GM23338 (cell line): ENCODE results near the gene BBLN. TPM values are rescaled to one million over a fixed set of nuclear protein-coding genes. Genes with fewer than 3 reads are reported as not detected.

Experiments used
- ATAC-seq: fragments of 200-7000 bp; cut with Tn5 transposase; 3 replicates; pipeline ENCODE4 v1.9.1; 2020
- DNase-seq: peaks from one replicate; pipeline ENCODE4 v3.0.0-alpha.2; 2015; ENCODE audit warnings: low spot score
- H2AFZ ChIP-seq: fragments of 200-600 bp; sonication (generic); 2 replicates; pipeline ENCODE4 v1.8.0; 2016; ENCODE audit warnings: antibody characterized with exemption, mild to moderate bottlenecking, moderate library complexity
- H3F3A ChIP-seq: fragments of 200-600 bp; sonication (generic); replicated peaks from 2 replicates; pipeline ENCODE4 v1.8.0; 2017; ENCODE audit warnings: antibody characterized with exemption, mixed run types, low read depth
- H3K27ac ChIP-seq: fragments of 200-600 bp; sonication (generic); 2 replicates; pipeline ENCODE4 v1.6.1; 2016; ENCODE audit warnings: low read depth
- H3K27me3 ChIP-seq: fragments of 200-600 bp; sonication (generic); 2 replicates; pipeline ENCODE4 v1.8.0; 2016; ENCODE audit warnings: mild to moderate bottlenecking, mixed run types, moderate library complexity; ENCODE audit not compliant: insufficient read depth
- H3K36me3 ChIP-seq: fragments of 200-600 bp; sonication (generic); 2 replicates; pipeline ENCODE4 v1.8.0; 2016; ENCODE audit warnings: mild to moderate bottlenecking; ENCODE audit not compliant: insufficient read depth
- H3K4me1 ChIP-seq: fragments of 200-600 bp; sonication (generic); 2 replicates; pipeline ENCODE4 v1.8.0; 2016; ENCODE audit warnings: mild to moderate bottlenecking, moderate library complexity; ENCODE audit not compliant: insufficient read depth
- H3K4me2 ChIP-seq: fragments of 200-600 bp; sonication (generic); 2 replicates; pipeline ENCODE4 v1.7.1; 2017; ENCODE audit warnings: mixed run types
- H3K4me3 ChIP-seq: fragments of 200-600 bp; sonication (generic); 2 replicates; pipeline ENCODE4 v1.6.1; 2016; ENCODE audit warnings: mixed run types
- H3K79me2 ChIP-seq: fragments of 200-600 bp; sonication (generic); replicated peaks from 2 replicates; pipeline ENCODE4 v1.8.0; 2017; ENCODE audit warnings: mild to moderate bottlenecking; ENCODE audit not compliant: insufficient read depth
- H3K9me2 ChIP-seq: fragments of 200-600 bp; sonication (generic); 2 replicates; pipeline ENCODE4 v1.8.0; 2017; ENCODE audit not compliant: insufficient read depth
- H4K20me1 ChIP-seq: fragments of 200-600 bp; sonication (generic); replicated peaks from 2 replicates; pipeline ENCODE4 v1.8.0; 2017; ENCODE audit warnings: mild to moderate bottlenecking; ENCODE audit not compliant: insufficient read depth
- H3K27ac Mint-ChIP-seq: 2 replicates; pipeline ENCODE4 v1.8.0; 2020; ENCODE audit warnings: inconsistent platforms, mild to moderate bottlenecking, moderate library complexity, mixed read lengths
- H3K27me3 Mint-ChIP-seq: 3 replicates; pipeline ENCODE4 v1.8.0; 2022; ENCODE audit warnings: low read depth, mild to moderate bottlenecking, moderate library complexity, mixed read lengths, inconsistent platforms; ENCODE audit not compliant: insufficient read depth, poor library complexity
- H3K36me3 Mint-ChIP-seq: 3 replicates; pipeline ENCODE4 v1.8.0; 2021; ENCODE audit warnings: low read depth, mild to moderate bottlenecking, inconsistent platforms, moderate library complexity, mixed read lengths
- H3K4me1 Mint-ChIP-seq: 3 replicates; pipeline ENCODE4 v1.8.0; 2020; ENCODE audit warnings: mild to moderate bottlenecking, inconsistent platforms, mixed read lengths
- H3K4me3 Mint-ChIP-seq: 3 replicates; pipeline ENCODE4 v1.8.0; 2021; ENCODE audit warnings: moderate library complexity, mild to moderate bottlenecking, inconsistent platforms, mixed read lengths
- H3K9me3 Mint-ChIP-seq: 3 replicates; pipeline ENCODE4 v1.8.0; 2020; ENCODE audit warnings: moderate library complexity, mild to moderate bottlenecking, inconsistent platforms, mixed read lengths
- CREB1 ChIP-seq: fragments of 250-450 bp; sonication (Bioruptor Pico); IDR thresholded peaks from 2 replicates; pipeline ENCODE4 v1.5.0; 2020; ENCODE audit warnings: low read depth, mild to moderate bottlenecking, moderate library complexity
- EZH2 ChIP-seq: fragments of 200-600 bp; sonication (generic); IDR thresholded peaks from one replicate; pipeline ENCODE4 v1.8.0; 2017; ENCODE audit warnings: antibody characterized with exemption, mild to moderate bottlenecking, low read depth; ENCODE audit not compliant: unreplicated experiment
- EZH2phosphoT487 ChIP-seq: fragments of 200-600 bp; sonication (generic); IDR thresholded peaks from one replicate; pipeline ENCODE4 v1.8.1; 2018; ENCODE audit warnings: antibody characterized with exemption; ENCODE audit not compliant: unreplicated experiment
- JUNB ChIP-seq: IDR thresholded peaks from one replicate; pipeline ENCODE4 v1.6.1; 2016; ENCODE audit warnings: antibody characterized with exemption; ENCODE audit not compliant: unreplicated experiment
- NANOG ChIP-seq: IDR thresholded peaks from 2 replicates; pipeline ENCODE4 v1.6.1; 2016; ENCODE audit warnings: antibody characterized with exemption, borderline replicate concordance
- POLR2AphosphoS5 ChIP-seq: IDR thresholded peaks from 2 replicates; pipeline ENCODE4 v1.6.1; 2016; ENCODE audit warnings: antibody characterized with exemption, low read depth
- STAT1 ChIP-seq: IDR thresholded peaks from one replicate; pipeline ENCODE4 v1.6.1; 2016; ENCODE audit warnings: antibody characterized with exemption; ENCODE audit not compliant: unreplicated experiment
- ZNF114 ChIP-seq: fragments of 250-450 bp; sonication (Bioruptor Pico); IDR thresholded peaks from 2 replicates; pipeline ENCODE4 v1.5.0; 2020; ENCODE audit warnings: mild to moderate bottlenecking, moderate library complexity
- ZNF331 ChIP-seq: fragments of 250-450 bp; sonication (Bioruptor Pico); IDR thresholded peaks from 2 replicates; pipeline ENCODE4 v1.5.0; 2020; ENCODE audit warnings: low read depth, mild to moderate bottlenecking, moderate library complexity
- polyA plus RNA-seq: library from polyadenylated mRNA; unstranded; fragments of >200 nt; fragmentation: Nextera tagmentation; extraction: Ambion mirVana; gene quantifications from 2 replicates; pipeline ENCODE4 v1.2.1, GENCODE V29; 2016
- total RNA-seq: library from RNA; depleted of rRNA; stranded (reverse); fragments of >200 nt; shearing (Covaris generic); gene quantifications from 2 replicates; pipeline ENCODE4 v1.2.3, GENCODE V29; 2014
- TF ChIP-seq, protein P1 (sequence below): IDR thresholded peaks from one replicate; pipeline ENCODE4 v1.6.1; 2018; ENCODE audit warnings: antibody characterized with exemption; ENCODE audit not compliant: unreplicated experiment
- TF ChIP-seq, protein P2 (sequence below), 2 experiments: fragments of 200-600 bp in 1 of 2; sonication (generic) in 1 of 2; conservative IDR thresholded peaks; 2 replicates each; pipeline versions ENCODE4 v1.5.1 to v1.6.1; 2016 to 2017; ENCODE audit warnings: antibody characterized with exemption in 2 of 2, low read depth in 2 of 2, mild to moderate bottlenecking in 2 of 2, moderate library complexity in 1 of 2
- TF ChIP-seq, protein P3 (sequence below): fragments of 250-450 bp; sonication (Bioruptor Pico); IDR thresholded peaks from 2 replicates; pipeline ENCODE4 v1.5.0; 2020; ENCODE audit warnings: mild to moderate bottlenecking, moderate library complexity
- TF ChIP-seq, protein P4 (sequence below): IDR thresholded peaks from 2 replicates; pipeline ENCODE4 v1.6.1; 2016; ENCODE audit warnings: antibody characterized with exemption

BBLN gene
- total and polyA plus RNA-seq, 2 experiments from 2014 or later, result 171 to 246 TPM

DNA sequence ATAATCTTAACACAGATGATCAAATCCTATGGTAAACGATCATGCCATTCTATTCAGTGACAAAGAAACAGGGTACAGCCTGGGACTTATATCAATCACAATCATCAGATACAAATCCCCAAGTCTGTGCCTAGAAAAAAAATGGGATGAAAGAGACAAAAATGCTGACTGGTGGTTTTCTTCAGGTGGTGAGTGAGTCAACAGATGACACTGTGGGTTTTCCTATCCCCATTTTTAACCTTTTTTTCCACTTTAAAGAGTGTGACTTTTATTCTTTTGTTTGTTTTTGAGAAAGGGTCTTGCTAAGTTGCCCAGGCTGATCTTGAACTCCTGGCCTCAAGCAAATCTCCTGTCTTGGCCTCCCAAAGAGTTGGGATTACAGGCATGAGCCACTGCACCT, 28.1 kb downstream of the BBLN start:
- Mint-ChIP-seq H3K27me3 (peaks cover 14% of the 10 kb centered on the region), H3K27ac (no peak overlapping the region), H3K36me3 (peaks cover 43% of the 10 kb centered on the region), H3K4me1 (peaks cover 6% of the 10 kb centered on the region), H3K9me3 (no peaks in the 10 kb centered on the region), H3K4me3 (no peak overlapping the region)
- H2AFZ ChIP-seq, result no peak overlapping the region
- ATAC-seq (no peak), DNase-seq (no peak)
- 0 out of 2 replicates have a peak, but pooled peaks cover 3% of the 10 kb centered on the region for H3F3A ChIP-seq
- H3K27me3 ChIP-seq, result no peaks in the 10 kb centered on the region
- H3K27ac ChIP-seq, result no peak overlapping the region
- 0 out of 2 replicates have a peak, but pooled peaks cover 6% of the 10 kb centered on the region for H3K36me3 ChIP-seq
- no peak overlapping the region for H3K4me2 ChIP-seq
- H3K79me2 ChIP-seq, result no peaks in the 10 kb centered on the region
- H3K4me3 ChIP-seq, result no peak overlapping the region
- TF ChIP-seq ZNF114 (CRISPR knock-in tag) (no peak), POLR2AphosphoS5 (no peak), ZNF331 (CRISPR knock-in tag) (no peak), JUNB (no peak), NANOG (no peak), EZH2phosphoT487 (no peak), CREB1 (no peak), EZH2 (no peak), STAT1 (no peak)
- TF ChIP-seq, protein P1, sequence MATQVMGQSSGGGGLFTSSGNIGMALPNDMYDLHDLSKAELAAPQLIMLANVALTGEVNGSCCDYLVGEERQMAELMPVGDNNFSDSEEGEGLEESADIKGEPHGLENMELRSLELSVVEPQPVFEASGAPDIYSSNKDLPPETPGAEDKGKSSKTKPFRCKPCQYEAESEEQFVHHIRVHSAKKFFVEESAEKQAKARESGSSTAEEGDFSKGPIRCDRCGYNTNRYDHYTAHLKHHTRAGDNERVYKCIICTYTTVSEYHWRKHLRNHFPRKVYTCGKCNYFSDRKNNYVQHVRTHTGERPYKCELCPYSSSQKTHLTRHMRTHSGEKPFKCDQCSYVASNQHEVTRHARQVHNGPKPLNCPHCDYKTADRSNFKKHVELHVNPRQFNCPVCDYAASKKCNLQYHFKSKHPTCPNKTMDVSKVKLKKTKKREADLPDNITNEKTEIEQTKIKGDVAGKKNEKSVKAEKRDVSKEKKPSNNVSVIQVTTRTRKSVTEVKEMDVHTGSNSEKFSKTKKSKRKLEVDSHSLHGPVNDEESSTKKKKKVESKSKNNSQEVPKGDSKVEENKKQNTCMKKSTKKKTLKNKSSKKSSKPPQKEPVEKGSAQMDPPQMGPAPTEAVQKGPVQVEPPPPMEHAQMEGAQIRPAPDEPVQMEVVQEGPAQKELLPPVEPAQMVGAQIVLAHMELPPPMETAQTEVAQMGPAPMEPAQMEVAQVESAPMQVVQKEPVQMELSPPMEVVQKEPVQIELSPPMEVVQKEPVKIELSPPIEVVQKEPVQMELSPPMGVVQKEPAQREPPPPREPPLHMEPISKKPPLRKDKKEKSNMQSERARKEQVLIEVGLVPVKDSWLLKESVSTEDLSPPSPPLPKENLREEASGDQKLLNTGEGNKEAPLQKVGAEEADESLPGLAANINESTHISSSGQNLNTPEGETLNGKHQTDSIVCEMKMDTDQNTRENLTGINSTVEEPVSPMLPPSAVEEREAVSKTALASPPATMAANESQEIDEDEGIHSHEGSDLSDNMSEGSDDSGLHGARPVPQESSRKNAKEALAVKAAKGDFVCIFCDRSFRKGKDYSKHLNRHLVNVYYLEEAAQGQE, result no peak
- TF ChIP-seq, protein P2, sequence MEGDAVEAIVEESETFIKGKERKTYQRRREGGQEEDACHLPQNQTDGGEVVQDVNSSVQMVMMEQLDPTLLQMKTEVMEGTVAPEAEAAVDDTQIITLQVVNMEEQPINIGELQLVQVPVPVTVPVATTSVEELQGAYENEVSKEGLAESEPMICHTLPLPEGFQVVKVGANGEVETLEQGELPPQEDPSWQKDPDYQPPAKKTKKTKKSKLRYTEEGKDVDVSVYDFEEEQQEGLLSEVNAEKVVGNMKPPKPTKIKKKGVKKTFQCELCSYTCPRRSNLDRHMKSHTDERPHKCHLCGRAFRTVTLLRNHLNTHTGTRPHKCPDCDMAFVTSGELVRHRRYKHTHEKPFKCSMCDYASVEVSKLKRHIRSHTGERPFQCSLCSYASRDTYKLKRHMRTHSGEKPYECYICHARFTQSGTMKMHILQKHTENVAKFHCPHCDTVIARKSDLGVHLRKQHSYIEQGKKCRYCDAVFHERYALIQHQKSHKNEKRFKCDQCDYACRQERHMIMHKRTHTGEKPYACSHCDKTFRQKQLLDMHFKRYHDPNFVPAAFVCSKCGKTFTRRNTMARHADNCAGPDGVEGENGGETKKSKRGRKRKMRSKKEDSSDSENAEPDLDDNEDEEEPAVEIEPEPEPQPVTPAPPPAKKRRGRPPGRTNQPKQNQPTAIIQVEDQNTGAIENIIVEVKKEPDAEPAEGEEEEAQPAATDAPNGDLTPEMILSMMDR (conservative IDR thresholded peaks at IDR 0.05; ENCODE audit: low read depth in 2 of 2), result no peak
- TF ChIP-seq, protein P3, sequence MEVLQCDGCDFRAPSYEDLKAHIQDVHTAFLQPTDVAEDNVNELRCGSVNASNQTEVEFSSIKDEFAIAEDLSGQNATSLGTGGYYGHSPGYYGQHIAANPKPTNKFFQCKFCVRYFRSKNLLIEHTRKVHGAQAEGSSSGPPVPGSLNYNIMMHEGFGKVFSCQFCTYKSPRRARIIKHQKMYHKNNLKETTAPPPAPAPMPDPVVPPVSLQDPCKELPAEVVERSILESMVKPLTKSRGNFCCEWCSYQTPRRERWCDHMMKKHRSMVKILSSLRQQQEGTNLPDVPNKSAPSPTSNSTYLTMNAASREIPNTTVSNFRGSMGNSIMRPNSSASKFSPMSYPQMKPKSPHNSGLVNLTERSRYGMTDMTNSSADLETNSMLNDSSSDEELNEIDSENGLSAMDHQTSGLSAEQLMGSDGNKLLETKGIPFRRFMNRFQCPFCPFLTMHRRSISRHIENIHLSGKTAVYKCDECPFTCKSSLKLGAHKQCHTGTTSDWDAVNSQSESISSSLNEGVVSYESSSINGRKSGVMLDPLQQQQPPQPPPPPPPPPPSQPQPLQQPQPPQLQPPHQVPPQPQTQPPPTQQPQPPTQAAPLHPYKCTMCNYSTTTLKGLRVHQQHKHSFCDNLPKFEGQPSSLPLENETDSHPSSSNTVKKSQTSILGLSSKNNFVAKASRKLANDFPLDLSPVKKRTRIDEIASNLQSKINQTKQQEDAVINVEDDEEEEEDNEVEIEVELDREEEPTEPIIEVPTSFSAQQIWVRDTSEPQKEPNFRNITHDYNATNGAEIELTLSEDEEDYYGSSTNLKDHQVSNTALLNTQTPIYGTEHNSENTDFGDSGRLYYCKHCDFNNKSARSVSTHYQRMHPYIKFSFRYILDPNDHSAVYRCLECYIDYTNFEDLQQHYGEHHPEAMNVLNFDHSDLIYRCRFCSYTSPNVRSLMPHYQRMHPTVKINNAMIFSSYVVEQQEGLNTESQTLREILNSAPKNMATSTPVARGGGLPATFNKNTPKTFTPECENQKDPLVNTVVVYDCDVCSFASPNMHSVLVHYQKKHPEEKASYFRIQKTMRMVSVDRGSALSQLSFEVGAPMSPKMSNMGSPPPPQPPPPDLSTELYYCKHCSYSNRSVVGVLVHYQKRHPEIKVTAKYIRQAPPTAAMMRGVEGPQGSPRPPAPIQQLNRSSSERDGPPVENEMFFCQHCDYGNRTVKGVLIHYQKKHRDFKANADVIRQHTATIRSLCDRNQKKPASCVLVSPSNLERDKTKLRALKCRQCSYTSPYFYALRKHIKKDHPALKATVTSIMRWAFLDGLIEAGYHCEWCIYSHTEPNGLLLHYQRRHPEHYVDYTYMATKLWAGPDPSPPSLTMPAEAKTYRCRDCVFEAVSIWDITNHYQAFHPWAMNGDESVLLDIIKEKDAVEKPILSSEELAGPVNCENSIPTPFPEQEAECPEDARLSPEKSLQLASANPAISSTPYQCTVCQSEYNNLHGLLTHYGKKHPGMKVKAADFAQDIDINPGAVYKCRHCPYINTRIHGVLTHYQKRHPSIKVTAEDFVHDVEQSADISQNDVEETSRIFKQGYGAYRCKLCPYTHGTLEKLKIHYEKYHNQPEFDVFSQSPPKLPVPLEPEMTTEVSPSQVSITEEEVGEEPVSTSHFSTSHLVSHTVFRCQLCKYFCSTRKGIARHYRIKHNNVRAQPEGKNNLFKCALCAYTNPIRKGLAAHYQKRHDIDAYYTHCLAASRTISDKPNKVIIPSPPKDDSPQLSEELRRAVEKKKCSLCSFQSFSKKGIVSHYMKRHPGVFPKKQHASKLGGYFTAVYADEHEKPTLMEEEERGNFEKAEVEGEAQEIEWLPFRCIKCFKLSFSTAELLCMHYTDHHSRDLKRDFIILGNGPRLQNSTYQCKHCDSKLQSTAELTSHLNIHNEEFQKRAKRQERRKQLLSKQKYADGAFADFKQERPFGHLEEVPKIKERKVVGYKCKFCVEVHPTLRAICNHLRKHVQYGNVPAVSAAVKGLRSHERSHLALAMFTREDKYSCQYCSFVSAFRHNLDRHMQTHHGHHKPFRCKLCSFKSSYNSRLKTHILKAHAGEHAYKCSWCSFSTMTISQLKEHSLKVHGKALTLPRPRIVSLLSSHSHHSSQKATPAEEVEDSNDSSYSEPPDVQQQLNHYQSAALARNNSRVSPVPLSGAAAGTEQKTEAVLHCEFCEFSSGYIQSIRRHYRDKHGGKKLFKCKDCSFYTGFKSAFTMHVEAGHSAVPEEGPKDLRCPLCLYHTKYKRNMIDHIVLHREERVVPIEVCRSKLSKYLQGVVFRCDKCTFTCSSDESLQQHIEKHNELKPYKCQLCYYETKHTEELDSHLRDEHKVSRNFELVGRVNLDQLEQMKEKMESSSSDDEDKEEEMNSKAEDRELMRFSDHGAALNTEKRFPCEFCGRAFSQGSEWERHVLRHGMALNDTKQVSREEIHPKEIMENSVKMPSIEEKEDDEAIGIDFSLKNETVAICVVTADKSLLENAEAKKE (CRISPR knock-in tag), result no peak
- TF ChIP-seq, protein P4, sequence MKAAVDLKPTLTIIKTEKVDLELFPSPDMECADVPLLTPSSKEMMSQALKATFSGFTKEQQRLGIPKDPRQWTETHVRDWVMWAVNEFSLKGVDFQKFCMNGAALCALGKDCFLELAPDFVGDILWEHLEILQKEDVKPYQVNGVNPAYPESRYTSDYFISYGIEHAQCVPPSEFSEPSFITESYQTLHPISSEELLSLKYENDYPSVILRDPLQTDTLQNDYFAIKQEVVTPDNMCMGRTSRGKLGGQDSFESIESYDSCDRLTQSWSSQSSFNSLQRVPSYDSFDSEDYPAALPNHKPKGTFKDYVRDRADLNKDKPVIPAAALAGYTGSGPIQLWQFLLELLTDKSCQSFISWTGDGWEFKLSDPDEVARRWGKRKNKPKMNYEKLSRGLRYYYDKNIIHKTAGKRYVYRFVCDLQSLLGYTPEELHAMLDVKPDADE, result no peak
- no peaks in the 10 kb centered on the region for H3K9me2 ChIP-seq
- H3K4me1 ChIP-seq, result no peaks in the 10 kb centered on the region
- peaks cover 3% of the 10 kb centered on the region; the same call in 1 of the 2 replicates for H4K20me1 ChIP-seq
